ENCODE results near the gene CALD1. TPM values are rescaled to one million over a fixed set of nuclear protein-coding genes. Genes with fewer than 3 reads are reported as not detected.

Gene CALD1
- polyA plus RNA-seq, 2 of the 4 experiments (the other 2 are of a cell fraction), result 136 to 150 TPM

- DNase-seq (ENCODE audit: low read depth in 1 of 2, low spot score in 1 of 2) (no peak), FAIRE-seq (no peak), ATAC-seq (peak; percentile 23 to 32; a peak in 3 of 6 replicates)
- Histone ChIP-seq H3K27ac (peak overlapping the region in 1 of 2 experiments; percentile 22; a peak in 1 of 6 replicates), H3K4me2 (no peak overlapping the region), H3K9me3 (no peaks in the 10 kb centered on the region), H3K4me3 (no peak overlapping the region), H3K4me1 (peaks cover 33% of the 10 kb centered on the region)
- CTCF ChIA-PET, result interaction anchor here (1.0 to 1.7 kb wide), 4 partner anchors 15 to 273 kb away, joined by 3 to 5 read pairs (median 3); no protein-coding TSS in a partner anchor
- no peak for TF ChIP-seq FOXS1 (CRISPR knock-in tag; IDR thresholded peaks at IDR 0.05)
- POLR2A ChIA-PET, result interaction anchor here (1.5 kb wide), 1 partner anchor 14 kb away, joined by 5 read pairs; no protein-coding TSS in a partner anchor
- 67% methylated on average over 2 of the region's 2 CpGs for WGBS (ENCODE audit: missing lambda C conversion rate)
Observed at GRCh38 chr7:134905375-134905774, 125.9 kb downstream of the CALD1 start.

- no peak for TF ChIP-seq SMC3 (IDR thresholded peaks at IDR 0.05)
- no peak for TF ChIP-seq HOXA7 (CRISPR knock-in tag; IDR thresholded peaks at IDR 0.05)
- no peak for TF ChIP-seq POLR2AphosphoS2 (conservative IDR thresholded peaks at IDR 0.05; ENCODE audit: low read length)
- TF ChIP-seq BCL3 (IDR thresholded peaks at IDR 0.05), result no peak
- TF ChIP-seq KDM1A (IDR thresholded peaks at IDR 0.05; ENCODE audit: low read depth), result no peak
- no peak for TF ChIP-seq MAZ (IDR thresholded peaks at IDR 0.05; ENCODE audit: borderline replicate concordance, low read depth, low read length)
- TF ChIP-seq ESRRA (IDR thresholded peaks at IDR 0.05; ENCODE audit: borderline replicate concordance, low read length), result no peak
- no peak for TF ChIP-seq TFCP2L1 (CRISPR knock-in tag; IDR thresholded peaks at IDR 0.05)
- H3K4me1 ChIP-seq, result peaks cover 20% of the 10 kb centered on the region
- no peaks in the 10 kb centered on the region for H3K9me3 ChIP-seq
- WGBS (ENCODE audit: missing lambda C conversion rate), result 89% methylated on average over 4 of the region's 4 CpGs
- no peak for DNase-seq (ENCODE audit: low read depth in 1 of 2, low spot score in 1 of 2)
- H3K4me2 ChIP-seq, result no peak overlapping the region
- ChIA-PET CTCF (no interaction called here), POLR2A (no interaction called here)
- ATAC-seq, result no peak
- FAIRE-seq, result no peak
- no peak overlapping the region for H3K27ac ChIP-seq
- no peak overlapping the region for H3K4me3 ChIP-seq
Observed at GRCh38 chr7:134907000-134907399, 127.6 kb downstream of the CALD1 start.

GRCh38 chr7:134907639-134908038 is 128.2 kb downstream of the CALD1 start:
- FAIRE-seq (no peak), ATAC-seq (no peak), DNase-seq (ENCODE audit: low read depth in 1 of 2, low spot score in 1 of 2) (no peak)
- TF ChIP-seq E2F6 (IDR thresholded peaks at IDR 0.05; ENCODE audit: borderline replicate concordance, low read depth), result no peak
- no peak for TF ChIP-seq NFE2L2 (conservative IDR thresholded peaks at IDR 0.05; ENCODE audit: low read length)
- no peak for TF ChIP-seq PHF8 (IDR thresholded peaks at IDR 0.05; ENCODE audit: borderline replicate concordance, low read depth)
- TF ChIP-seq CHD2 (IDR thresholded peaks at IDR 0.05; ENCODE audit: low read length, partially characterized antibody), result no peak
- TF ChIP-seq JUN (IDR thresholded peaks at IDR 0.05), result no peak
- no peak for TF ChIP-seq NR3C1 (IDR thresholded peaks at IDR 0.05)
- TF ChIP-seq REST (IDR thresholded peaks at IDR 0.05), result no peak
- TF ChIP-seq KDM1A (IDR thresholded peaks at IDR 0.05; ENCODE audit: low read depth), result no peak
- TF ChIP-seq KDM5A (IDR thresholded peaks at IDR 0.05), result no peak
- TF ChIP-seq MYC (IDR thresholded peaks at IDR 0.05; ENCODE audit: borderline replicate concordance, low read length), result no peak
- no peak for TF ChIP-seq EHMT2 (IDR thresholded peaks at IDR 0.05; ENCODE audit: low read depth)
- no peak overlapping the region for H3K4me2 ChIP-seq
- no peak overlapping the region for H3K4me3 ChIP-seq
- CTCF ChIA-PET, result no interaction called here
- no peaks in the 10 kb centered on the region for H3K9me3 ChIP-seq
- H3K4me1 ChIP-seq, result peaks cover 13% of the 10 kb centered on the region
- POLR2A ChIA-PET, result no interaction called here
- 63% methylated on average over 6 of the region's 6 CpGs for whole genome bisulfite sequencing (ENCODE audit: missing lambda C conversion rate)
- no peak overlapping the region for H3K27ac ChIP-seq

Measured in A549 (cell line).